Suprapubic skin (tissue), 3 donors: Measurements from ENCODE around the gene PLAC9.

ENCODE experiments used
- POLR2A ChIP-seq, 2 donors: fragments of 450-650 bp; IDR thresholded peaks; one replicate each; pipeline ENCODE4 v1.6.1; 2017; ENCODE audit warnings: antibody characterized with exemption in 2 of 2, mild to moderate bottlenecking in 2 of 2, moderate library complexity in 2 of 2
- TF ChIP-seq, protein P1 (sequence below), 2 donors: fragments of 200-600 bp in 1 of 2; fragments of 450-650 bp in 1 of 2; sonication (generic) in 1 of 2; IDR thresholded peaks; one replicate each; pipeline ENCODE4 v1.5.1; 2016 to 2019; ENCODE audit warnings: antibody characterized with exemption in 2 of 2, mild to moderate bottlenecking in 1 of 2, moderate library complexity in 1 of 2

DNA sequence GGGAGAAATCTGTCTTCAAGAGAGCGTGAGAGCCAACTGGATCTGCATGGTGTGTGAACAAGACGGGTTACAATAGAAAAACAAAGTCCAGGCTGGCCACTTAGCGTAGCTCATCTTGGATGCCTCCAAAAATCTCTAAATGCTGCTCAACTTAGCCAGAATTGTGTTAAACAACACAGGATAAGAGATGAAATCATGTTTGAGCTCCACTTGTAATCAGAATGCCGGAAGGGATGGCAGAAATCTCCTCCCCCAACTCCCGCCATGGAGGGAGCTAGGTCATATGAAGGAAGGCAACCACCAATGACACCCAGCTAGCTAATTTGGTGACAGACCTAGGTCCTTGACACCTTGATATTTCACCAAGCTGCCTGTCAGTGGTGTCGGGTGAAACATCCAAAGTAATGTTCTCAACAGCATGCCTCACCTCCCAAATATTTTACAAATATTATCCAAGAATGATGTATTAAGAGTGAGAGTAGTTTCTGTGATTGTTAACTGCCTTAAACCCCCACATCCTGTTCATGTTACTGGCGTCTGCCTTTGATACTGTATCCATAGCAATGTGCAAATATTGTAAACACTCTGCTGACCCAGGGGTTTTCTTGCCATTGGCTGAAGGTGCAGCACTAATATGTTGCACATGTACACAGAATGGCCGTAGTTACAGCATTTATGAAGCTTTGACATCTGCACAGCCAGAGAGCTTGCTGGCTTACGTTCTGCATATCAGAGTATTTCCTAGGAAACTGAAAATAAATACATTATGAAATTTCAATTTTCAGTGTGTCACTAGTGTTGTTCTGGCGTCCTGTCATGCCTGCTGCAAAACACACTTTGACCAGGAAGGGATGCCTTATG is 28.2 kb upstream of the PLAC9 start:
- TF ChIP-seq, protein P1, sequence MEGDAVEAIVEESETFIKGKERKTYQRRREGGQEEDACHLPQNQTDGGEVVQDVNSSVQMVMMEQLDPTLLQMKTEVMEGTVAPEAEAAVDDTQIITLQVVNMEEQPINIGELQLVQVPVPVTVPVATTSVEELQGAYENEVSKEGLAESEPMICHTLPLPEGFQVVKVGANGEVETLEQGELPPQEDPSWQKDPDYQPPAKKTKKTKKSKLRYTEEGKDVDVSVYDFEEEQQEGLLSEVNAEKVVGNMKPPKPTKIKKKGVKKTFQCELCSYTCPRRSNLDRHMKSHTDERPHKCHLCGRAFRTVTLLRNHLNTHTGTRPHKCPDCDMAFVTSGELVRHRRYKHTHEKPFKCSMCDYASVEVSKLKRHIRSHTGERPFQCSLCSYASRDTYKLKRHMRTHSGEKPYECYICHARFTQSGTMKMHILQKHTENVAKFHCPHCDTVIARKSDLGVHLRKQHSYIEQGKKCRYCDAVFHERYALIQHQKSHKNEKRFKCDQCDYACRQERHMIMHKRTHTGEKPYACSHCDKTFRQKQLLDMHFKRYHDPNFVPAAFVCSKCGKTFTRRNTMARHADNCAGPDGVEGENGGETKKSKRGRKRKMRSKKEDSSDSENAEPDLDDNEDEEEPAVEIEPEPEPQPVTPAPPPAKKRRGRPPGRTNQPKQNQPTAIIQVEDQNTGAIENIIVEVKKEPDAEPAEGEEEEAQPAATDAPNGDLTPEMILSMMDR (IDR thresholded peaks at IDR 0.05) = no peak
- peak in 1 of 2 donors; percentile 14 for TF ChIP-seq POLR2A (IDR thresholded peaks at IDR 0.05)
